HG03460 (cell line): ENCODE results near the gene OR6C65.

Experiments used
- ATAC-seq: cut with Tn5 transposase; IDR thresholded peaks from one replicate; pipeline ENCODE4 v1.9.1; 2021; ENCODE audit not compliant: unreplicated experiment

Gene OR6C65

GRCh38 chr12:55445357-55445756, 45.0 kb downstream of the OR6C65 start:
- ATAC-seq = no peak

DNA sequence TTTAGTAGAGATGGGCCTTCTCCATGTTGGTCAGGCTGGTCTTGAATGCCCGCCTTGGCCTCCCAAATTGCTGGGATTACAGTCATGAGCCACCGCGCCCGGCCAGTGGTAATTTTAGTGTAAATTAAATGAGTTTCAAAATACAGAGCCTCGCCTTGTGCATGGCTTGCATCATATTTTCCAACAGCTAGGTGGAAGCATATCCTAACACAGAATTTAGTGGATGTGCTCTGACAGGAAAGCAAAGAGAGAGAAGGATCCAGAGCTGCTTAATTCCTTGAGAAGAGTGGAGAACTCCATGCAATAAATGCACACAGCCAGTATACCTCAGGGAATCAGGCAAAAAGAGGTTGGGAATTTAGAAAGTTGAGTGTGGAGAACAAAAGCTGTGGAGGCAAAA, 46.0 kb downstream of the OR6C65 start:
- ATAC-seq = no peak

GRCh38 chr12:55448825-55449224, 48.5 kb downstream of the OR6C65 start:
- no peak for ATAC-seq
